ENCODE data around the gene KRT26. TPM values are rescaled to one million over a fixed set of nuclear protein-coding genes. Genes with fewer than 3 reads are reported as not detected.

Gene KRT26
- total RNA-seq, 4 donors from 2014 or later = not detected

- 66 to 87% methylated on average over 4 of the region's 4 CpGs for WGBS, 2 donors
- H3K27ac ChIP-seq = no peak overlapping the region
- no peak overlapping the region for H3K4me3 ChIP-seq
- no peaks in the 10 kb centered on the region for H3K9me3 ChIP-seq
- intact Hi-C loops (cut with DNase I) = no loop called here
- H3K27me3 ChIP-seq = peaks cover 0 to 86% (median 0%) of the 10 kb centered on the region in 4 donors
- DNase-seq = no peak
- TF ChIP-seq POLR2A (IDR thresholded peaks at IDR 0.05) (no peak), CTCF (IDR thresholded peaks at IDR 0.05) (no peak)
- H3K4me1 ChIP-seq = peaks cover 0 to 7% (median 0%) of the 10 kb centered on the region in 3 donors
- no peaks in the 10 kb centered on the region for H3K36me3 ChIP-seq
Measured at GRCh38 chr17:40775945-40776344, 3.9 kb upstream of the KRT26 start.

- Histone ChIP-seq H3K4me3 (no peak overlapping the region), H3K27me3 (peaks cover 0 to 20% (median 0%) of the 10 kb centered on the region in 4 donors), H3K36me3 (no peaks in the 10 kb centered on the region), H3K27ac (no peak overlapping the region), H3K4me1 (no peaks in the 10 kb centered on the region), H3K9me3 (peaks cover 0 to 28% (median 16%) of the 10 kb centered on the region in 3 donors)
- DNase-seq = no peak
- 76 to 85% methylated on average over 2 of the region's 2 CpGs for whole genome bisulfite sequencing, 2 donors
- TF ChIP-seq POLR2A (IDR thresholded peaks at IDR 0.05) (no peak), CTCF (IDR thresholded peaks at IDR 0.05) (no peak)
- intact Hi-C loops (cut with DNase I) = no loop called here
Measured at GRCh38 chr17:40765657-40766056, 6.3 kb downstream of the KRT26 start.

GRCh38 chr17:40763752-40764151 lies 8.2 kb downstream of the KRT26 start:
- no peak for DNase-seq
- no peak overlapping the region for H3K27ac ChIP-seq
- H3K9me3 ChIP-seq = peaks cover 0 to 40% (median 29%) of the 10 kb centered on the region in 3 donors
- no peak for TF ChIP-seq CTCF (IDR thresholded peaks at IDR 0.05)
- TF ChIP-seq POLR2A (IDR thresholded peaks at IDR 0.05) = no peak
- WGBS, 2 donors = 75 to 94% methylated on average over 1 of the region's 1 CpG
- H3K27me3 ChIP-seq = peaks cover 0 to 16% (median 0%) of the 10 kb centered on the region in 4 donors
- no peaks in the 10 kb centered on the region for H3K4me1 ChIP-seq
- H3K4me3 ChIP-seq = no peak overlapping the region
- intact Hi-C loops (cut with DNase I) = no loop called here
- no peaks in the 10 kb centered on the region for H3K36me3 ChIP-seq

GRCh38 chr17:40760105-40761016 lies 11.6 kb downstream of the KRT26 start:
- DNase-seq = no peak
- peaks cover 0 to 40% (median 29%) of the 10 kb centered on the region in 3 donors for H3K9me3 ChIP-seq

More at GRCh38 chr17:40760105-40761016, 11.6 kb downstream of the KRT26 start:
- H3K27ac ChIP-seq = no peak overlapping the region
- TF ChIP-seq POLR2A (IDR thresholded peaks at IDR 0.05) = no peak
- no peak for TF ChIP-seq CTCF (IDR thresholded peaks at IDR 0.05)
- H3K4me3 ChIP-seq = no peak overlapping the region
- H3K36me3 ChIP-seq = no peaks in the 10 kb centered on the region
- WGBS, 2 donors = 13 to 25% methylated on average over 1 of the region's 1 CpG
- intact Hi-C loops (cut with DNase I) = no loop called here
- peaks cover 0 to 18% (median 0%) of the 10 kb centered on the region in 4 donors for H3K27me3 ChIP-seq
- no peaks in the 10 kb centered on the region for H3K4me1 ChIP-seq
